Stimulated activated CD4-positive, alpha-beta T cell treated with anti-CD3 and anti-CD28 coated beads, Interleukin-15, amount 100 ng/mL, for 48 hours (primary cell): Measurements from ENCODE around the gene IER3IP1.
"Not testable (repeated sequence)": the region's sequence is repeated elsewhere in the genome, so short reads cannot be mapped to it uniquely, and the experiment has no call there.

ENCODE experiments used
- DNase-seq, 2 donors: peaks; one replicate each; pipeline ENCODE4 v3.0.0-alpha.2; 2020; ENCODE audit warnings: low read depth in 2 of 2

IER3IP1 gene, protein sequence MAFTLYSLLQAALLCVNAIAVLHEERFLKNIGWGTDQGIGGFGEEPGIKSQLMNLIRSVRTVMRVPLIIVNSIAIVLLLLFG

GRCh38 chr18:47175898-47176575 lies at the start of gene IER3IP1:
Gene IER3IP1, minus strand, starts transcription at chr18:47176364. Its CDS starts 87 bp downstream, at chr18:47176277.
- peak; percentile 73 to 83 for DNase-seq

DNA sequence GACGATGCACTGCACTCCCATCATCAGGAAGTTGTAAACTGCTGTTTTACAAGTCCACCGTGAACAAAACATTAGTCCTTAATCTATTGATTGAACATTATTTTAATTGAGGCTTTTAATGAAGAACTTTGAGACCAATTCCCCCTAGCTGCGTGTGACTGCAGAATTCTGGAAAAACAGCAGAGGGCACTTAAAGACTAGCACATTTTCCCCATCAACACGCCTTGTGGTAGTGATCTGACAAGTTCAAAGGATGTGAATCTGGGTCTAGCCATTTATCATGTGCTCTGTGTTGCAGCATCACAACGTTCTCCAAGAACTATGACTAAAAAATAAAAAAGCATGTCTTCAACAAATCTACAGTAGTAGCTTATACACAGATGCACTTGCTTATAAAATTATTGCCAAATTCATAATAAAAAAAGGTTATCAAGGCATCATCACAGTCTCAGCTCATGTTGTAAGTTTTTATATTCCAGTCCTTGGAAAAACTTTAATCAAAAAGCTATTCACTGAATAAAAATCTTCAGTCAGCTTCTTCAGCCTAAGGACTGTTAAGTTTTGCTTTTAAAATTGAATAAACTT lies 39.5 kb upstream of the IER3IP1 start:
- no peak for DNase-seq

GRCh38 chr18:47209171-47209570 lies 33.0 kb upstream of the IER3IP1 start:
- no peak for DNase-seq

DNA sequence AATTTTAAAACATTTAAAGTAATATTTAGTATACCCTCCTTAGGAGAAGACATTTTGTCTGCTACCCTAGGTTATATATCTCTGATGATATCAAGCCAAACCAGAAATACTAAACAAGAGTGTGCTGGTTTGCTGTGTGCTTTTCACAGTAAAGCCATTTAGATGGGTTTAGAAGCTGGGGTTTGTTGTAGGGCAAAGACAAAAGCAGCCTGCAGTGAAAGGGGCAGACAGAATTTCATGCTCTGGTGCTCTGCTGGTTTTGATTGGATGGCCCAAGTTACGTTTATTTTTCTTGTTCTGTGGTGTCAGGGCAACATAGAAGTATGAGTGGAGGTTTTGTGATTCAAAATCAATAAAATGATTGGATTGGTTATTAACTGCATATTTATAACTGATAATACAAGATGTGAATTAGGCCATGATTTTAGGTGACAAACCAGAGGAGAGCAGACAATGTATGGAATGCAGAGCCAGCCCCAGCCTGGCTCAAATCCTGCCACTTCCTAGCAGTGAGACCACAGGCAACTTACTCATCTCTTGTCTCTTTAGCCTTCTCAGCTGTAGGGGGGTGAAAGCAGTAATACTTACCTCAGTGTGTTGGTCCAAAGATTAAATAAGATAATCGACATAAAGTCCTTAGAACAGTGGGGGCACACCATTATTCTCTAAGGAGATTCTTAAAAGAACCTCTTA lies 30.9 kb upstream of the IER3IP1 start:
- no peak for DNase-seq

DNA sequence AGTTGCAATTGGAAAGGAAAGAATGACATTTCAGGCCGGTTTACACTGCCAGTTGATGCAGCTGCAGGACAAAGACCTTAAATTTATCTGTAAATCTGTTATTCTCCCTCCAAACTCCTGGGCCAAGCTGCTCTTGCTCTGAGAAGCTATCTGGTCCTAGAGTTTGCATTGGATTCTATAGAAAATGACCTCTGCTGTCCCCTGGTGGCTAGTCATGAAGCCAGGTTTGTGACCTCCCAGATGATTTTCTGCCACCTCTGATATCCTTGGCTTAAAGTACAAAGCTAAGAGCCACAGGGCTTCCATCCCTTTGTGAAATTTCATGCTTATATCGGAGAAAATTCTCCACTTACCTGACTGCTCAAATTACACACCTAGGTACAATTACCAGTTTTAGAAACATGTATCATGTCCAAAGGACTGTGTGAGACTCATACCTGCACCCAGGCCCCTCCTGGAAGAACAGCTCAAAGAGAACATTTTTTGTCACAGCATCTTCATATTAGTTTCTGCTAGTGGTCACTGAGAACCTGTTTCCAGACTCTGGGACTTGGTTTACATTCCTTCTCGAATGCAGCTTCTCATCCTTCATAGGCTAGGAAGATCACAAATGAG lies 28.9 kb upstream of the IER3IP1 start:
- DNase-seq, result peak in 1 of 2 donors; percentile 13

GRCh38 chr18:47203626-47204464 lies 27.7 kb upstream of the IER3IP1 start:
- no peak for DNase-seq

- DNase-seq, result not testable (repeated sequence)
These were observed 19.8 kb upstream of the IER3IP1 start for GRCh38 chr18:47195961-47196360.

DNA sequence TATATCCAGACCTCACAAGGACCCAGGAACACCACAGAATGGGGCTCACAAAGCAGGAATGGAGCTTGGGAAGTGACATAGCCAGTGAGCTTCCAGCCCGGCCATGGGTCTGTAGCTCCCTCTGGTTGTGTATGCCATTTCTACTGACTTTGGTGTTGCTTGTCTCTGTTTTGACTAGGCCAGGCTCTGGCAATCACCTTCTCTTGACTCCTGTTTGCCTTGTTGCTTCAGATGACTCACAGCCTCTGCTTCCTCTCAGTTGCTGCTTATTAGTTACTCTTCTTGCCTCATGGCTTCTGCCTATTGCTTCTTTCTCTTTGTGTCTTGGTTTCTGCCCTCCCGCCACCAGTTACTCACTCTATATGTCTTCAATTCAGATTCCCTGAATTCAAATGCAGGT lies 15.8 kb upstream of the IER3IP1 start:
- no peak for DNase-seq

DNA sequence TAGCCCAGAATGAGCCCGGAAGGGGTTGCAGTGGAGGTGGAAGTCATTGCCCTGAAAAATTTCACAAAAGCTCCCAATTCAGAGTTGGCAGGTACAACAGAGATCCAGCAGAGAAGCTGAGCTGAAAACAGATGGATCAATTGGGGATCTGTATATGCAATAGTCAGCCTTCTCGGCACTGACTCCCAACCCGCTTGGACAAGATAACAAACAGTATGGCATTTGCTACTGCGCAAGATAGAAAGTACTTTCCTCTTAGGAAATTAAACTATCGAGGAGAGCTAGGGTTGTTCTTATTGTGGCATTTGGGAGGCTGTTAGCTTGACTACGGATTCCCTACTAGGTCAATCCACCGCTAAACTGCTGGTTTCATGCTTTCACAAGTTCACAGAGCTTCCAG lies 11.6 kb upstream of the IER3IP1 start:
- DNase-seq, result no peak

DNA sequence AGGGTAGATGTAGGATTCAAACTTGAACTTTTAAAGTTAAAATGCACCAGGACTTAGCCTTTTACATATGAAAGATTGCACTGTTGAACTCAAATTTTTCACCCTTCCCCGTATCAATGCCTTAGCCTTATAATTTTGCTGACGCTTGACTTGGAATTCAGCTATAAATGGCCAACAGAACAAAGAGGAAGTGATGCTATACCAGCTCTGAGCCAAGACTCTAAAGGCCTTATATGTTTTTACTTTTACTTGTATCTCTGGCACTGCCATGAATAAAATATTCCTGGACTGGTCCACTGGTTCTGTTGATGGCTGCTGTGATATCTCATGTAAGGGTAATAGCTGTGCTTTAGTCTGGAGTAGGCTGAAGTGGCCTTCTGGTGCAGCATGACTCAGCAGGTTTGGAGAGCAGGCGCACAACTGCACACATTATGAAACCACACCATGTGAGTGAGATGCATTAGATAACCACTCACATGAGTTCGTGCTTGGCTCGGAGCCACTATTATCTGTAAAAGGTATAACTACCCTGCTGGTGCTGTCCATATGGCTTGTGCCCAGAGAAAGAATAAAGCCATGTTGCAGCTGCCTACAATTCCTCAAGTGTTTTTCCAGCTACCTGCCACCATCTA lies 8.4 kb upstream of the IER3IP1 start:
- DNase-seq, result no peak

GRCh38 chr18:47182156-47182555 lies 6.0 kb upstream of the IER3IP1 start:
- DNase-seq, result not testable (repeated sequence)

DNA sequence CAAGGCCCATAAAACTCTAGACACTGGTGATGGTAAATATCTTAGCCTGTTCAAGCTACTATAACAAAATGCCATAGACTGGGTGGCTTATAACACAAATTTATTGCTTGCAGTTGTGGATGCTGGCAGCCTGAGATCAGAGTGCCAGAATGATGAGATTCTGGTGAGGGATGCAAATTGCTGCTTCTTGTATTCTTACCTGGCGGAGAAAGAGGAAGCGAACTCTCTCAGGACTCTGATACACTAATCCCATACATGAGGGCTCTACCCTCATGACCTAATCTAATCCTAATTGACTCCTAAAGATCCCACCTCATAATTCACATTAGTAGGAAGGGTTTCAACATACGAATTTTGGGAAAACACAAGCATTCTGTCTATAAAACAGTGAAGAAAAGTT lies 4.6 kb upstream of the IER3IP1 start:
- DNase-seq, result no peak

DNA sequence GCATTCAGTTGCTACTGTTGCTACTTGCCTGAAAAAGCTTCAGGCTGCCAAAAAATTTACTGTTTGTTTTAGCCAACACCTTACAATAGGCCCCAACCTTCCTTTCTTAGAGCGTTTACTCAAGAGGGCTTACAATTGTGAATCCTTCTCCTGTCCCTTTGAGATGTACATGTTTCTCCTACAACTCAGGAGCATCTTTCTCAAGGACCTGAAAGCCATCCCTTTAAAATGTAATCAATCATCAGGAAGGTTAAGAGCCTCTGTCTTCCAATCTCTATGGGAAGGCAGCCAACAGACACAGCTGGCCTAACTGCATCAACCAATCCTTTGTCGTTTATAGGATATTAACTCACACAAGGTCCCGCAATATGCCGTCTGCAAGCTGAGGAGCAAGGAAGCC lies 3.4 kb upstream of the IER3IP1 start:
- DNase-seq, result no peak

DNA sequence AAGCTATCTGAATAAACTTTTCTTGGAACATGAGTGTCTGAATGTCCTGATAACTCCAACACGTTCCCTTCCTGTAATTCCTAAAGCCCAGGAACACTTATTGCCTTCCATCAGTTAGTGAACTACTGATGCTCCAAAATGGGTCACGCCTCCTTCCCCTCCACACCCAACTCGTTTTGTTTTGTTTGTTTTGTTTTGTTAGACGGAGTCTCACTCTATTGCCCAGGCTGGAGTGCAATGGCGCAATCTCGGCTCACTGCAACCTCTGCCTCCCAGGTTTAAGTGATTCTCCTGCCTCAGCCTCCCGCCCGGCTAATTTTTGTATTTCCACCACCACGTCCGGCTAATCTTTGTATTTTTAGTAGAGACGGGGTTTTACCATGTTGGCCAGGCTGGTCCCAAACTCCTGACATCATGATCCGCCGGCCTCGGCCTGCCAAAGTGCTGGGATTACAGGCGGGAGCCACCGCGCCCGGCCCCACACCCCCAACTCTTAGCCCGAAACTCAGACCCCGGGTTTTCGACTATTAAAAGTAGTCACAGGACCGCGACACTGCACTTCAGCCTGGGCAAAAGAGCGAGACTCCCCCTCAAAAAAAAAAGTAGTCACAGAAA lies 774 bp downstream of the IER3IP1 start:
- no peak for DNase-seq

DNA sequence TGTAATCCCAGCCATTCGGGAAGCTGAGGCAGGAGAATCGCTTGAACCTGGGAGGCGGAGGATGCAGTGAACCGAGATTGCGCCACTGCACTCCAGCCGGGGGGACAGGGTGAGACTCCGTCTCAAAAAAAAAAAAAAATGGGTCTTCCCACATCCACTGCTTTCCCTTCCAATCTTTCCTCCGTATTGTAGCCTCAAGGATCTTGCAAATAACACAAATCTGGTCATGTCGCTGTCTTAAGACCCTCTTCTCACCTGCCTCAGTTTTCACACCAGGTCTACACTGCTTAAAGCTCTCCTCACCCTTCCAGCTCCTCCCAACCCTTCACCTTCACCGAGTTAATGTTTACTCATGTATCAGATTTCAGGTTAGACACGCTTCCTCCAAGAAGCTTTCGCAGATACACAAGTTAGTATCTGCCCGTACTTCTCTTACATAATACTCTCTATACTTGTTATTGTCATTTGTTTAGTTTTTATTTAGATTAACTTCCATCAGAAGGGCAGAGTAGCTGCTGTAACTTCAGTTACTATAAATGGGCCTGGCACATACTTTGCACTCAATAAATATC lies 1.5 kb downstream of the IER3IP1 start:
- DNase-seq, result no peak

DNA sequence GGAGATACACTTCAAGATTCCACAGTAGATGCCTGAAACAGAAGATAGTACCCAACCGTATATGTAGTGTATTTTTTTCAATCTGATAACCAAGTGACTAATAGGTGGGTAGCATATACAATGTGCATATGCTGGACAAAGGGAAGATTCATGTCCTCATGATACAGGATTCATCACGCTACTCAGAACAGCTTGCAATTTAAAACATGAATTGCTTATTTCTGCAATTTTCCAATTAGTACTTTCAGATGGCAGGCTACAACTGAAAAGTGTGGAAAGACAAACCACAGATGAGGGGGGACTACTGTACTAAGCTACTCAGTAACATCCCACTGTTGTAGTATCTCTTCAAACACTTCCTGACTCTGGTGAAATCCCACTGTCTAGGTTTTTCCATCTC lies 3.7 kb downstream of the IER3IP1 start:
- no peak for DNase-seq

- no peak for DNase-seq
These were observed 7.3 kb downstream of the IER3IP1 start for GRCh38 chr18:47168913-47169312.

- no peak for DNase-seq
These were observed 7.7 kb downstream of the IER3IP1 start for GRCh38 chr18:47168509-47168908.

- DNase-seq, result no peak
These were observed 9.9 kb downstream of the IER3IP1 start for GRCh38 chr18:47166294-47166693.

DNA sequence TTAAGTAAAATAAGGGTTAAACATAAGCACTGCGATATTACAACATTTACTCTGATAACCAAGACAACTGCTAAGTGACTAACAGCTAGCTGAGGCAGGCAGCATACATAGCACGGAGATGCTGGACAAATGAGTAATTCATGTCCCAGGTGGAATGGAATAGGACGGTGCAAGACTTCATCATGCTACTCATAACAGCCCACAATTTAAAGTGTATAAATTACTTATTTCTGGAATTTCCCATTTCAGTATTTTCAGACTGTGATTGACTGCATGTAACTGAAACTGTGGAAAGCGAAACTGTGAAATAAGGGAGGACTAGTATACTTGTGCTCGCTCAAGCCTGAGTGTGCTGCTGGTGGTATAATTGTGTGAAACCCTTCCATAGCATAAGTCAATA lies 12.9 kb downstream of the IER3IP1 start:
- DNase-seq, result no peak
